ENCODE measurements around the gene RASA3. TPM values are rescaled to one million over a fixed set of nuclear protein-coding genes. Genes with fewer than 3 reads are reported as not detected.

RASA3 gene
- total RNA-seq, 1 donor from 2014 or later = 41.1 TPM

- H3K4me1 ChIP-seq (ENCODE audit: insufficient read depth, low read length) = peaks cover 29% of the 10 kb centered on the region
- H4K20me1 ChIP-seq (ENCODE audit: insufficient read depth, low read length) = peaks cover 72% of the 10 kb centered on the region
- no peak overlapping the region for H3K9ac ChIP-seq (ENCODE audit: low read length)
- H3K36me3 ChIP-seq (ENCODE audit: insufficient read depth, low read length) = peaks cover 14% of the 10 kb centered on the region
- H2AFZ ChIP-seq (ENCODE audit: low read depth, low read length) = no peak overlapping the region
- Mint-ChIP-seq H3K36me3 (ENCODE audit: low read depth, unreplicated experiment) (peaks cover 14% of the 10 kb centered on the region), H3K4me1 (ENCODE audit: low read depth, unreplicated experiment) (peaks cover 18% of the 10 kb centered on the region), H3K9me3 (ENCODE audit: unreplicated experiment) (no peaks in the 10 kb centered on the region), H3K27ac (ENCODE audit: unreplicated experiment) (peak overlapping the region; percentile 47), H3K27me3 (ENCODE audit: low read depth, unreplicated experiment) (no peaks in the 10 kb centered on the region), H3K4me3 (ENCODE audit: unreplicated experiment) (no peak overlapping the region)
- FAIRE-seq = no peak
- H3K9me3 ChIP-seq (ENCODE audit: insufficient read depth, low read depth, low read length) = no peaks in the 10 kb centered on the region
- TF ChIP-seq CTCF (IDR thresholded peaks at IDR 0.05; ENCODE audit: insufficient read depth, low read depth, low read length) (no peak), EZH2 (IDR thresholded peaks at IDR 0.05; ENCODE audit: insufficient read depth, low read length) (no peak)
- no peak for DNase-seq (ENCODE audit: low read depth)
- no peak overlapping the region for H3K4me3 ChIP-seq (ENCODE audit: insufficient read depth, low read depth, low read length)
- H3K27me3 ChIP-seq (ENCODE audit: insufficient read depth, low read length) = no peaks in the 10 kb centered on the region
- H3K27ac ChIP-seq (ENCODE audit: low read depth, low read length) = no peak overlapping the region
- H3K4me2 ChIP-seq (ENCODE audit: low read length) = no peak overlapping the region
- peaks cover 96% of the 10 kb centered on the region for H3K79me2 ChIP-seq (ENCODE audit: insufficient read depth, low read length)
Measured at GRCh38 chr13:114058051-114058867, 74.2 kb downstream of the RASA3 start.

GRCh38 chr13:114057166-114058050 lies 75.0 kb downstream of the RASA3 start:
- Histone ChIP-seq H3K79me2 (ENCODE audit: insufficient read depth, low read length) (peaks cover 98% of the 10 kb centered on the region), H3K27me3 (ENCODE audit: insufficient read depth, low read length) (no peaks in the 10 kb centered on the region), H3K9me3 (ENCODE audit: insufficient read depth, low read depth, low read length) (no peaks in the 10 kb centered on the region), H3K4me1 (ENCODE audit: insufficient read depth, low read length) (peaks cover 32% of the 10 kb centered on the region), H3K36me3 (ENCODE audit: insufficient read depth, low read length) (peaks cover 14% of the 10 kb centered on the region), H3K4me3 (ENCODE audit: insufficient read depth, low read depth, low read length) (no peak overlapping the region), H3K4me2 (ENCODE audit: low read length) (no peak overlapping the region), H4K20me1 (ENCODE audit: insufficient read depth, low read length) (peaks cover 76% of the 10 kb centered on the region), H3K27ac (ENCODE audit: low read depth, low read length) (no peak overlapping the region), H2AFZ (ENCODE audit: low read depth, low read length) (no peak overlapping the region), H3K9ac (ENCODE audit: low read length) (no peak overlapping the region)
- Mint-ChIP-seq H3K9me3 (ENCODE audit: unreplicated experiment) (no peaks in the 10 kb centered on the region), H3K4me1 (ENCODE audit: low read depth, unreplicated experiment) (peaks cover 17% of the 10 kb centered on the region), H3K27me3 (ENCODE audit: low read depth, unreplicated experiment) (no peaks in the 10 kb centered on the region), H3K27ac (ENCODE audit: unreplicated experiment) (no peak overlapping the region), H3K36me3 (ENCODE audit: low read depth, unreplicated experiment) (peaks cover 14% of the 10 kb centered on the region), H3K4me3 (ENCODE audit: unreplicated experiment) (no peak overlapping the region)
- no peak for FAIRE-seq
- DNase-seq (ENCODE audit: low read depth) = no peak
- TF ChIP-seq CTCF (IDR thresholded peaks at IDR 0.05; ENCODE audit: insufficient read depth, low read depth, low read length) = no peak
- no peak for TF ChIP-seq EZH2 (IDR thresholded peaks at IDR 0.05; ENCODE audit: insufficient read depth, low read length)

Measured in astrocyte (in vitro differentiated cells and primary cell).